Measurements from ENCODE around the gene CDK10.

- TF ChIP-seq CTCF (conservative IDR thresholded peaks at IDR 0.05; ENCODE audit: low read depth, low read length) (no peak; the same call in 1 of the 2 replicates), EZH2 (IDR thresholded peaks at IDR 0.05; ENCODE audit: borderline replicate concordance, low read depth, low read length, poor library complexity, severe bottlenecking) (no peak)
These were observed 15.2 kb downstream of the CDK10 start, which contains the start of gene SPATA2L for GRCh38 chr16:89701425-89702406.

All from A673 (cell line).